Skeletal muscle satellite cell (primary cell): Measurements from ENCODE around the gene POU6F2.

Experiments used
- H3K27me3 ChIP-seq: 2 replicates; pipeline ENCODE4 v1.7.0; 2013; ENCODE audit warnings: low read length; ENCODE audit not compliant: control insufficient read depth, insufficient read depth
- H3K36me3 ChIP-seq: 2 replicates; pipeline ENCODE4 v1.7.0; 2013; ENCODE audit warnings: mild to moderate bottlenecking, control low read depth, low read length; ENCODE audit not compliant: insufficient read depth
- H3K4me1 ChIP-seq: 2 replicates; pipeline ENCODE4 v1.7.0; 2013; ENCODE audit warnings: low read length; ENCODE audit not compliant: control insufficient read depth, insufficient read depth
- H3K4me2 ChIP-seq: 2 replicates; pipeline ENCODE4 v1.7.0; 2013; ENCODE audit warnings: mild to moderate bottlenecking, low read length
- H3K4me3 ChIP-seq: 2 replicates; pipeline ENCODE4 v1.7.0; 2013; ENCODE audit warnings: low read length
- H3K9ac ChIP-seq: 2 replicates; pipeline ENCODE4 v1.7.0; 2013; ENCODE audit warnings: mild to moderate bottlenecking, low read depth, low read length, moderate library complexity
- H3K9me3 ChIP-seq: replicated peaks from 2 replicates; pipeline ENCODE4 v1.7.0; 2013; ENCODE audit warnings: mild to moderate bottlenecking, control low read depth, low read length

The POU6F2 gene

GRCh38 chr7:39094731-39095130 lies 117.0 kb downstream of the POU6F2 start:
- Histone ChIP-seq H3K27me3 (no peaks in the 10 kb centered on the region), H3K9me3 (no peaks in the 10 kb centered on the region), H3K4me1 (no peaks in the 10 kb centered on the region), H3K9ac (no peak overlapping the region), H3K36me3 (no peaks in the 10 kb centered on the region), H3K4me2 (no peak overlapping the region), H3K4me3 (no peak overlapping the region)

GRCh38 chr7:39095875-39096619 lies 118.3 kb downstream of the POU6F2 start:
- Histone ChIP-seq H3K4me3 (no peak overlapping the region), H3K4me1 (no peaks in the 10 kb centered on the region), H3K27me3 (peaks cover 6% of the 10 kb centered on the region), H3K9me3 (no peaks in the 10 kb centered on the region), H3K9ac (no peak overlapping the region), H3K4me2 (no peak overlapping the region), H3K36me3 (no peaks in the 10 kb centered on the region)

- Histone ChIP-seq H3K4me2 (no peak overlapping the region), H3K27me3 (peaks cover 6% of the 10 kb centered on the region), H3K36me3 (no peaks in the 10 kb centered on the region), H3K4me1 (no peaks in the 10 kb centered on the region), H3K9ac (no peak overlapping the region), H3K4me3 (no peak overlapping the region), H3K9me3 (no peaks in the 10 kb centered on the region)
These were observed 120.8 kb downstream of the POU6F2 start for GRCh38 chr7:39098506-39098905.

- no peaks in the 10 kb centered on the region for H3K4me1 ChIP-seq
- no peak overlapping the region for H3K4me3 ChIP-seq
- no peaks in the 10 kb centered on the region for H3K36me3 ChIP-seq
- H3K9me3 ChIP-seq = no peaks in the 10 kb centered on the region
- H3K9ac ChIP-seq = no peak overlapping the region
- no peak overlapping the region for H3K4me2 ChIP-seq
- peaks cover 6% of the 10 kb centered on the region for H3K27me3 ChIP-seq
These were observed 121.4 kb downstream of the POU6F2 start for GRCh38 chr7:39099146-39099545.

GRCh38 chr7:39100270-39100669 lies 122.6 kb downstream of the POU6F2 start:
- no peak overlapping the region for H3K4me2 ChIP-seq
- H3K4me1 ChIP-seq = no peaks in the 10 kb centered on the region
- H3K27me3 ChIP-seq = peaks cover 6% of the 10 kb centered on the region
- H3K9ac ChIP-seq = no peak overlapping the region
- no peaks in the 10 kb centered on the region for H3K36me3 ChIP-seq
- no peak overlapping the region for H3K4me3 ChIP-seq
- H3K9me3 ChIP-seq = no peaks in the 10 kb centered on the region

- Histone ChIP-seq H3K4me3 (no peak overlapping the region), H3K4me1 (no peaks in the 10 kb centered on the region), H3K36me3 (no peaks in the 10 kb centered on the region), H3K9ac (no peak overlapping the region), H3K27me3 (peaks cover 6% of the 10 kb centered on the region), H3K4me2 (no peak overlapping the region), H3K9me3 (no peaks in the 10 kb centered on the region)
These were observed 124.5 kb downstream of the POU6F2 start for GRCh38 chr7:39102234-39102633.

GRCh38 chr7:39105720-39106119 lies 128.0 kb downstream of the POU6F2 start:
- Histone ChIP-seq H3K36me3 (no peaks in the 10 kb centered on the region), H3K9ac (no peak overlapping the region), H3K4me2 (no peak overlapping the region), H3K9me3 (no peaks in the 10 kb centered on the region), H3K27me3 (no peaks in the 10 kb centered on the region), H3K4me3 (no peak overlapping the region), H3K4me1 (no peaks in the 10 kb centered on the region)

- peaks cover 14% of the 10 kb centered on the region for H3K27me3 ChIP-seq
These were observed 148.1 kb downstream of the POU6F2 start for GRCh38 chr7:39125846-39126245.

GRCh38 chr7:39127058-39127457 lies 149.3 kb downstream of the POU6F2 start:
- Histone ChIP-seq H3K27me3 (peaks cover 23% of the 10 kb centered on the region), H3K9ac (no peak overlapping the region), H3K36me3 (no peaks in the 10 kb centered on the region), H3K9me3 (no peaks in the 10 kb centered on the region), H3K4me2 (no peak overlapping the region), H3K4me3 (no peak overlapping the region), H3K4me1 (no peaks in the 10 kb centered on the region)

More at GRCh38 chr7:39125846-39126245, 148.1 kb downstream of the POU6F2 start:
- Histone ChIP-seq H3K9ac (no peak overlapping the region), H3K9me3 (no peaks in the 10 kb centered on the region), H3K36me3 (no peaks in the 10 kb centered on the region), H3K4me2 (no peak overlapping the region), H3K4me1 (no peaks in the 10 kb centered on the region), H3K4me3 (no peak overlapping the region)

GRCh38 chr7:39128287-39128843 lies 150.7 kb downstream of the POU6F2 start:
- Histone ChIP-seq H3K4me3 (no peak overlapping the region), H3K36me3 (no peaks in the 10 kb centered on the region), H3K27me3 (peaks cover 27% of the 10 kb centered on the region), H3K4me1 (no peaks in the 10 kb centered on the region), H3K4me2 (no peak overlapping the region), H3K9ac (no peak overlapping the region), H3K9me3 (no peaks in the 10 kb centered on the region)

- no peaks in the 10 kb centered on the region for H3K36me3 ChIP-seq
- H3K9me3 ChIP-seq = no peaks in the 10 kb centered on the region
- H3K9ac ChIP-seq = no peak overlapping the region
- peaks cover 33% of the 10 kb centered on the region for H3K27me3 ChIP-seq
- H3K4me3 ChIP-seq = no peak overlapping the region
- H3K4me2 ChIP-seq = no peak overlapping the region
- no peaks in the 10 kb centered on the region for H3K4me1 ChIP-seq
These were observed 152.6 kb downstream of the POU6F2 start for GRCh38 chr7:39130274-39130673.
